ENCODE results near the gene JPT1. TPM values are rescaled to one million over a fixed set of nuclear protein-coding genes. Genes with fewer than 3 reads are reported as not detected.

Gene JPT1
- total and polyA plus RNA-seq, 2 experiments from 2014 or later, result 278 to 903 TPM

DNA sequence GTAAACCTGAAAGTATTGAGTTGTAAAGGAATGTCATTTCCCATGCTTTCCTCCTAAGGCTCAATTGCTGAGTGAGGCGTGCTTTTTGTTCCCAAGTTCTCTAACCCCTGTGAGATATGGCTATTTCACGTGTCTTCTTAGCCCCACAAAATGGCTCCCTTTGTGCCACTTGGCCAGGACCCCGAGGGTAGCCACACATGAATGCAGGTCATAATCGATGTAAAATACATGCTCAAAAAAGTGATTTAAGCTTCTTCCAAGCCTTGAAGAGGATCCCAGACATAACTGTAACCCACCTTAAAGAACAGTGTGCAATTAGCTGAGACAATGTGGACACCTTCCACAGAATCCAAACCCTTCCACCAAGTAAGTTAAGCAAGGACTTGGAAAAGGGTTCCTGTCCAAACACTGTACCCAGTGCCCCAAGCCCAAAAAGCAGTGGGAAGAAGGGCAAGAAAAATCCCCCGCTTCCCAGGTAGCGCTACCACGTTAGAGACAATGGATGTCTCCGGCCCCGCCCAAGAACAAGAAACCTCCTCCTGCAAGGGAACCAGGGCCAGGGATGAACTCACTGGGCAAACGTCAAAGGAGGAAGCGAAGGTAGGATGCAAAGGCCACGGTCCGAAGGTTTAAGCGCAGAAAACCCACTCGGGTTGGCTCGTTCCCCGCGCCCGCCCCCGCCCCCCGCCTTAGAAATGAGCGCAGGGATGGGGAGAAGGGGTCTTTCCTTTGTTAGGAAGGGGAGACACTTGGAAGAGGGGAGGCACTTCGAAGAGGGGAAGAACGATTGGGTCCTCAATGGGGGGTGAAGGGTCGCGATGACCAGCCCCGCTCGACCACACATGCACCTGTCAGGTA is 1.2 kb downstream of the JPT1 start:
- Histone ChIP-seq H3K36me3 (ENCODE audit: insufficient read depth) (peaks cover 10% of the 10 kb centered on the region), H3K9me2 (ENCODE audit: insufficient read depth) (no peaks in the 10 kb centered on the region), H3K27ac (ENCODE audit: low read depth) (peak overlapping the region; percentile 15; the same call in 1 of the 2 replicates), H2AFZ (no peak overlapping the region), H3K4me1 (ENCODE audit: insufficient read depth) (peaks cover 27% of the 10 kb centered on the region), H3F3A (replicated peaks; ENCODE audit: low read depth) (peaks cover 28% of the 10 kb centered on the region), H3K79me2 (replicated peaks; ENCODE audit: insufficient read depth) (peaks cover 61% of the 10 kb centered on the region), H4K20me1 (replicated peaks; ENCODE audit: insufficient read depth) (peaks cover 42% of the 10 kb centered on the region), H3K27me3 (ENCODE audit: insufficient read depth) (no peaks in the 10 kb centered on the region), H3K4me3 (peak overlapping the region; percentile 63), H3K4me2 (peak overlapping the region; percentile 79)
- TF ChIP-seq ZNF114 (CRISPR knock-in tag; IDR thresholded peaks at IDR 0.05) (no peak), ZNF462 (CRISPR knock-in tag; IDR thresholded peaks at IDR 0.05) (no peak), POLR2AphosphoS5 (IDR thresholded peaks at IDR 0.05; ENCODE audit: low read depth) (no peak; the same call in 1 of the 2 replicates)
- TF ChIP-seq, protein P1, sequence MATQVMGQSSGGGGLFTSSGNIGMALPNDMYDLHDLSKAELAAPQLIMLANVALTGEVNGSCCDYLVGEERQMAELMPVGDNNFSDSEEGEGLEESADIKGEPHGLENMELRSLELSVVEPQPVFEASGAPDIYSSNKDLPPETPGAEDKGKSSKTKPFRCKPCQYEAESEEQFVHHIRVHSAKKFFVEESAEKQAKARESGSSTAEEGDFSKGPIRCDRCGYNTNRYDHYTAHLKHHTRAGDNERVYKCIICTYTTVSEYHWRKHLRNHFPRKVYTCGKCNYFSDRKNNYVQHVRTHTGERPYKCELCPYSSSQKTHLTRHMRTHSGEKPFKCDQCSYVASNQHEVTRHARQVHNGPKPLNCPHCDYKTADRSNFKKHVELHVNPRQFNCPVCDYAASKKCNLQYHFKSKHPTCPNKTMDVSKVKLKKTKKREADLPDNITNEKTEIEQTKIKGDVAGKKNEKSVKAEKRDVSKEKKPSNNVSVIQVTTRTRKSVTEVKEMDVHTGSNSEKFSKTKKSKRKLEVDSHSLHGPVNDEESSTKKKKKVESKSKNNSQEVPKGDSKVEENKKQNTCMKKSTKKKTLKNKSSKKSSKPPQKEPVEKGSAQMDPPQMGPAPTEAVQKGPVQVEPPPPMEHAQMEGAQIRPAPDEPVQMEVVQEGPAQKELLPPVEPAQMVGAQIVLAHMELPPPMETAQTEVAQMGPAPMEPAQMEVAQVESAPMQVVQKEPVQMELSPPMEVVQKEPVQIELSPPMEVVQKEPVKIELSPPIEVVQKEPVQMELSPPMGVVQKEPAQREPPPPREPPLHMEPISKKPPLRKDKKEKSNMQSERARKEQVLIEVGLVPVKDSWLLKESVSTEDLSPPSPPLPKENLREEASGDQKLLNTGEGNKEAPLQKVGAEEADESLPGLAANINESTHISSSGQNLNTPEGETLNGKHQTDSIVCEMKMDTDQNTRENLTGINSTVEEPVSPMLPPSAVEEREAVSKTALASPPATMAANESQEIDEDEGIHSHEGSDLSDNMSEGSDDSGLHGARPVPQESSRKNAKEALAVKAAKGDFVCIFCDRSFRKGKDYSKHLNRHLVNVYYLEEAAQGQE (IDR thresholded peaks at IDR 0.05; ENCODE audit: unreplicated experiment), result no peak
- Mint-ChIP-seq H3K27ac (peak overlapping the region; percentile 87), H3K4me3 (peak overlapping the region; percentile 93), H3K27me3 (ENCODE audit: insufficient read depth, low read depth, poor library complexity) (peaks cover 19% of the 10 kb centered on the region), H3K9me3 (peaks cover 2% of the 10 kb centered on the region; the same call in 1 of the 3 replicates), H3K4me1 (peaks cover 31% of the 10 kb centered on the region), H3K36me3 (ENCODE audit: low read depth) (peaks cover 38% of the 10 kb centered on the region)
- ATAC-seq (peak; percentile 30), DNase-seq (ENCODE audit: low spot score) (peak; percentile 77)
